ENCODE data around the gene LSP1.

- TF ChIP-seq CTCF (IDR thresholded peaks at IDR 0.05; ENCODE audit: insufficient read depth, low read length) (no peak), POLR2AphosphoS5 (IDR thresholded peaks at IDR 0.05; ENCODE audit: low read depth) (no peak), GABPA (IDR thresholded peaks at IDR 0.05; ENCODE audit: low read depth) (no peak), REST (IDR thresholded peaks at IDR 0.05; ENCODE audit: insufficient replicate concordance, low read depth) (no peak), SPI1 (IDR thresholded peaks at IDR 0.05; ENCODE audit: borderline replicate concordance, low read depth) (no peak)
Observed at GRCh38 chr11:1812274-1812673, 40.6 kb upstream of the LSP1 start.
